H9 (cell line): ENCODE results near the gene COL23A1. TPM values are rescaled to one million over a fixed set of nuclear protein-coding genes. Genes with fewer than 3 reads are reported as not detected.

Source experiments
- DNase-seq: peaks from one replicate; pipeline ENCODE4 v3.0.0-alpha.2; 2017
- H2AFZ ChIP-seq: one replicate; pipeline ENCODE4 v1.6.1; 2013; ENCODE audit warnings: mild to moderate bottlenecking, low read length, control low read depth, moderate library complexity
- H2AK5ac ChIP-seq: 2 replicates; pipeline ENCODE4 v1.6.1; 2013; ENCODE audit warnings: low read length, control low read depth, mixed read lengths; ENCODE audit not compliant: insufficient read length
- H2BK120ac ChIP-seq: one replicate; pipeline ENCODE4 v1.6.1; 2013; ENCODE audit warnings: low read depth, mild to moderate bottlenecking, low read length, control low read depth, inconsistent platforms; ENCODE audit not compliant: poor library complexity, severe bottlenecking
- H2BK12ac ChIP-seq: 2 replicates; pipeline ENCODE4 v1.6.1; 2013; ENCODE audit warnings: low read length, control low read depth, mixed read lengths, low read depth; ENCODE audit not compliant: insufficient read length
- H2BK15ac ChIP-seq: 2 replicates; pipeline ENCODE4 v1.6.1; 2013; ENCODE audit warnings: low read depth, low read length, control low read depth
- H2BK20ac ChIP-seq: one replicate; pipeline ENCODE4 v1.6.1; 2013; ENCODE audit warnings: low read depth, mild to moderate bottlenecking, low read length, control low read depth, inconsistent platforms; ENCODE audit not compliant: poor library complexity, severe bottlenecking
- H2BK5ac ChIP-seq: 2 replicates; pipeline ENCODE4 v1.6.1; 2013; ENCODE audit warnings: low read length, control low read depth, mixed read lengths; ENCODE audit not compliant: insufficient read length
- H3K14ac ChIP-seq: 2 replicates; pipeline ENCODE4 v1.6.1; 2013; ENCODE audit warnings: low read length, control low read depth; ENCODE audit not compliant: insufficient read depth
- H3K18ac ChIP-seq: 2 replicates; pipeline ENCODE4 v1.6.1; 2013; ENCODE audit warnings: low read depth, mild to moderate bottlenecking, mixed read lengths, low read length, control low read depth; ENCODE audit not compliant: insufficient read length
- H3K23ac ChIP-seq: 2 replicates; pipeline ENCODE4 v1.6.1; 2013; ENCODE audit warnings: low read length, control low read depth, mixed read lengths, low read depth; ENCODE audit not compliant: insufficient read length
- H3K23me2 ChIP-seq: 2 replicates; pipeline ENCODE4 v1.6.1; 2013; ENCODE audit warnings: low read depth, mild to moderate bottlenecking, mixed read lengths, low read length, control low read depth; ENCODE audit not compliant: insufficient read length, poor library complexity, severe bottlenecking
- H3K27ac ChIP-seq: 2 replicates; pipeline ENCODE4 v1.5.1; 2013; ENCODE audit warnings: low read length, control low read depth, mixed read lengths, low read depth; ENCODE audit not compliant: insufficient read length
- H3K27me3 ChIP-seq: 2 replicates; pipeline ENCODE4 v1.6.1; 2013; ENCODE audit warnings: low read length, control low read depth, inconsistent platforms; ENCODE audit not compliant: insufficient read depth
- H3K4ac ChIP-seq: 2 replicates; pipeline ENCODE4 v1.6.1; 2013; ENCODE audit warnings: low read depth, mild to moderate bottlenecking, control low read depth, inconsistent platforms, low read length, moderate library complexity
- H3K4me1 ChIP-seq: 2 replicates; pipeline ENCODE4 v1.6.1; 2013; ENCODE audit warnings: low read length, control low read depth, inconsistent platforms; ENCODE audit not compliant: insufficient read depth
- H3K4me2 ChIP-seq: 2 replicates; pipeline ENCODE4 v1.6.1; 2013; ENCODE audit warnings: low read length, control low read depth, mixed read lengths; ENCODE audit not compliant: insufficient read length, insufficient read depth
- H3K56ac ChIP-seq: 2 replicates; pipeline ENCODE4 v1.6.1; 2013; ENCODE audit warnings: low read depth, mild to moderate bottlenecking, mixed read lengths, low read length, control low read depth; ENCODE audit not compliant: insufficient read length
- H3K79me1 ChIP-seq: 2 replicates; pipeline ENCODE4 v1.6.1; 2013; ENCODE audit warnings: low read depth, mild to moderate bottlenecking, moderate library complexity, low read length, control low read depth, inconsistent platforms; ENCODE audit not compliant: insufficient read depth, poor library complexity, severe bottlenecking
- H3K79me2 ChIP-seq: 2 replicates; pipeline ENCODE4 v1.6.1; 2013; ENCODE audit warnings: low read length, control low read depth, inconsistent platforms; ENCODE audit not compliant: insufficient read depth
- H3K9ac ChIP-seq: 2 replicates; pipeline ENCODE4 v1.6.1; 2013; ENCODE audit warnings: low read length, control low read depth, mixed read lengths; ENCODE audit not compliant: insufficient read length; ENCODE audit errors: extremely low read depth
- H3K9me3 ChIP-seq: one replicate; pipeline ENCODE4 v1.6.1; 2013; ENCODE audit warnings: low read depth, low read length, inconsistent platforms; ENCODE audit not compliant: control insufficient read depth
- H3T11ph ChIP-seq: one replicate; pipeline ENCODE4 v1.6.1; 2013; ENCODE audit warnings: mild to moderate bottlenecking, low read length, control low read depth, inconsistent platforms
- H4K20me1 ChIP-seq: one replicate; pipeline ENCODE4 v1.6.1; 2013; ENCODE audit not compliant: control insufficient read depth, insufficient read length, insufficient read depth
- H4K5ac ChIP-seq: 2 replicates; pipeline ENCODE4 v1.6.1; 2013; ENCODE audit warnings: low read depth, mild to moderate bottlenecking, mixed read lengths, low read length, control low read depth; ENCODE audit not compliant: insufficient read length
- H4K8ac ChIP-seq: replicated peaks from 2 replicates; pipeline ENCODE4 v1.6.1; 2013; ENCODE audit warnings: low read length, control low read depth, mixed read lengths, low read depth; ENCODE audit not compliant: insufficient read length
- H4K91ac ChIP-seq: 2 replicates; pipeline ENCODE4 v1.6.1; 2013; ENCODE audit warnings: low read depth, mild to moderate bottlenecking, moderate library complexity, mixed read lengths, low read length, control low read depth; ENCODE audit not compliant: insufficient read length
- H3K27ac Mint-ChIP-seq, 3 experiments: 2 replicates in 2 of 3; 3 replicates in 1 of 3; pipeline ENCODE4 v1.8.0; 2020 to 2021; ENCODE audit warnings: mixed read lengths in 3 of 3, mild to moderate bottlenecking in 1 of 3, moderate library complexity in 1 of 3
- H3K27me3 Mint-ChIP-seq: 2 replicates; pipeline ENCODE4 v1.8.0; 2021; ENCODE audit warnings: low read depth, mild to moderate bottlenecking, moderate library complexity, mixed read lengths
- H3K36me3 Mint-ChIP-seq, 3 experiments: 2 replicates in 2 of 3; 3 replicates in 1 of 3; pipeline ENCODE4 v1.8.0; 2020 to 2021; ENCODE audit warnings: low read depth in 3 of 3, mixed read lengths in 3 of 3; ENCODE audit not compliant: insufficient read depth in 1 of 3
- H3K4me1 Mint-ChIP-seq, 2 experiments: 2 replicates each; pipeline ENCODE4 v1.8.0; 2020; ENCODE audit warnings: mixed read lengths in 2 of 2
- H3K4me3 Mint-ChIP-seq, 2 experiments: 2 replicates in 1 of 2; 3 replicates in 1 of 2; pipeline ENCODE4 v1.8.0; 2020 to 2021; ENCODE audit warnings: mild to moderate bottlenecking in 2 of 2, mixed read lengths in 2 of 2, moderate library complexity in 1 of 2
- H3K9me3 Mint-ChIP-seq, 2 experiments: 2 replicates in 1 of 2; 3 replicates in 1 of 2; pipeline ENCODE4 v1.8.0; 2020; ENCODE audit warnings: mild to moderate bottlenecking in 2 of 2, mixed read lengths in 2 of 2, moderate library complexity in 1 of 2
- WGBS: extraction: QIAGEN DNeasy Blood & Tissue Kit; methylation state at CpG from one replicate; pipeline ENCODE4 v1.1.7; 2013; ENCODE audit warnings: missing lambda C conversion rate, low lambda C conversion rate, mixed read lengths; ENCODE audit not compliant: insufficient read length; ENCODE audit errors: extremely low coverage; 5-methylcytosine and 5-hydroxymethylcytosine counted together
- total RNA-seq: library from RNA; stranded (reverse); gene quantifications from 2 replicates; pipeline ENCODE4 v1.2.1, GENCODE V29; 2021
- TF ChIP-seq, protein P1 (sequence below): fragments of 200-600 bp; sonication (generic); conservative IDR thresholded peaks from 3 replicates; pipeline ENCODE4 v1.8.0; 2021; ENCODE audit warnings: antibody characterized with exemption, mild to moderate bottlenecking

Gene COL23A1
- total RNA-seq, 1 experiment from 2014 or later, result 2.6 TPM

- no peak overlapping the region for H2AFZ ChIP-seq
- no peak overlapping the region for H3K23ac ChIP-seq
- Mint-ChIP-seq H3K4me1 (peaks cover 0 to 17% of the 10 kb centered on the region in 2 experiments; a peak in 3 of 4 replicates), H3K4me3 (no peak overlapping the region), H3K36me3 (peaks cover 0 to 2% (median 0%) of the 10 kb centered on the region in 3 experiments; a peak in 3 of 7 replicates), H3K27ac (peak overlapping the region in 1 of 3 experiments; percentile 58; a peak in 1 of 7 replicates), H3K27me3 (peaks cover 3% of the 10 kb centered on the region), H3K9me3 (peaks cover 3 to 5% of the 10 kb centered on the region in 2 experiments; a peak in 4 of 5 replicates)
- no peak overlapping the region for H4K8ac ChIP-seq
- H3K14ac ChIP-seq, result no peak overlapping the region
- TF ChIP-seq, protein P1, sequence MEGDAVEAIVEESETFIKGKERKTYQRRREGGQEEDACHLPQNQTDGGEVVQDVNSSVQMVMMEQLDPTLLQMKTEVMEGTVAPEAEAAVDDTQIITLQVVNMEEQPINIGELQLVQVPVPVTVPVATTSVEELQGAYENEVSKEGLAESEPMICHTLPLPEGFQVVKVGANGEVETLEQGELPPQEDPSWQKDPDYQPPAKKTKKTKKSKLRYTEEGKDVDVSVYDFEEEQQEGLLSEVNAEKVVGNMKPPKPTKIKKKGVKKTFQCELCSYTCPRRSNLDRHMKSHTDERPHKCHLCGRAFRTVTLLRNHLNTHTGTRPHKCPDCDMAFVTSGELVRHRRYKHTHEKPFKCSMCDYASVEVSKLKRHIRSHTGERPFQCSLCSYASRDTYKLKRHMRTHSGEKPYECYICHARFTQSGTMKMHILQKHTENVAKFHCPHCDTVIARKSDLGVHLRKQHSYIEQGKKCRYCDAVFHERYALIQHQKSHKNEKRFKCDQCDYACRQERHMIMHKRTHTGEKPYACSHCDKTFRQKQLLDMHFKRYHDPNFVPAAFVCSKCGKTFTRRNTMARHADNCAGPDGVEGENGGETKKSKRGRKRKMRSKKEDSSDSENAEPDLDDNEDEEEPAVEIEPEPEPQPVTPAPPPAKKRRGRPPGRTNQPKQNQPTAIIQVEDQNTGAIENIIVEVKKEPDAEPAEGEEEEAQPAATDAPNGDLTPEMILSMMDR, result no peak
- H3K79me2 ChIP-seq, result no peaks in the 10 kb centered on the region
- H3K79me1 ChIP-seq, result no peaks in the 10 kb centered on the region
- no peaks in the 10 kb centered on the region for H4K20me1 ChIP-seq
- no peak overlapping the region for H4K91ac ChIP-seq
- H3T11ph ChIP-seq, result no peak overlapping the region
- H3K27me3 ChIP-seq, result no peaks in the 10 kb centered on the region
- no peak overlapping the region for H4K5ac ChIP-seq
- DNase-seq, result no peak
- no peak overlapping the region for H2AK5ac ChIP-seq
- no peak overlapping the region for H2BK12ac ChIP-seq
- no peaks in the 10 kb centered on the region for H3K9me3 ChIP-seq
- H3K4ac ChIP-seq, result no peak overlapping the region
- no peak overlapping the region for H3K56ac ChIP-seq
- no peak overlapping the region for H2BK20ac ChIP-seq
- H3K4me1 ChIP-seq, result no peaks in the 10 kb centered on the region
- no peak overlapping the region for H3K27ac ChIP-seq
- H3K18ac ChIP-seq, result no peak overlapping the region
- H2BK120ac ChIP-seq, result no peak overlapping the region
- H3K23me2 ChIP-seq, result peaks cover 3% of the 10 kb centered on the region
- no peak overlapping the region for H2BK15ac ChIP-seq
- no peak overlapping the region for H3K9ac ChIP-seq
- no CpG with 5 or more reads among the region's 3 CpGs for WGBS
- no peak overlapping the region for H2BK5ac ChIP-seq
- no peak overlapping the region for H3K4me2 ChIP-seq
Measured at GRCh38 chr5:178292826-178293205, 297.4 kb downstream of the COL23A1 start.
